22Rv1 (cell line): ENCODE measurements around the gene SIL1.

ENCODE experiments used
- CTCF ChIP-seq: fragments of 450-650 bp; IDR thresholded peaks from 2 replicates; pipeline ENCODE4 v1.5.1; 2017; ENCODE audit warnings: mild to moderate bottlenecking
- ZFX ChIP-seq: fragments of 450-650 bp; IDR thresholded peaks from 2 replicates; pipeline ENCODE4 v1.6.1; 2017; ENCODE audit warnings: antibody characterized with exemption, borderline replicate concordance

- TF ChIP-seq CTCF = no peak
- no peak for TF ChIP-seq ZFX
Observed at GRCh38 chr5:139021346-139021745, 176.8 kb downstream of the SIL1 start.
